ENCODE data around the gene PTPRJ.

GRCh38 chr11:48001438-48002021 lies 21.2 kb downstream of the PTPRJ start:
- TF ChIP-seq POLR2A (IDR thresholded peaks at IDR 0.05) = no peak
- no peak for TF ChIP-seq CTCF (IDR thresholded peaks at IDR 0.05)
- TF ChIP-seq POLR2AphosphoS5 (IDR thresholded peaks at IDR 0.05; ENCODE audit: insufficient read depth in 1 of 2, low read depth in 1 of 2) = no peak

Data from vagina (tissue), 2 donors.